GM19239 (cell line): ENCODE measurements around the gene PSKH1.

ENCODE experiments used
- DNase-seq: peaks from one replicate; pipeline ENCODE4 v3.0.0; 2011; ENCODE audit warnings: low spot score; ENCODE audit not compliant: insufficient read length
- FAIRE-seq: peaks from 2 replicates; lab custom pipeline; 2011; peaks lifted over from hg19 to GRCh38; lab: Jason Lieb, UNC

PSKH1 gene

DNA sequence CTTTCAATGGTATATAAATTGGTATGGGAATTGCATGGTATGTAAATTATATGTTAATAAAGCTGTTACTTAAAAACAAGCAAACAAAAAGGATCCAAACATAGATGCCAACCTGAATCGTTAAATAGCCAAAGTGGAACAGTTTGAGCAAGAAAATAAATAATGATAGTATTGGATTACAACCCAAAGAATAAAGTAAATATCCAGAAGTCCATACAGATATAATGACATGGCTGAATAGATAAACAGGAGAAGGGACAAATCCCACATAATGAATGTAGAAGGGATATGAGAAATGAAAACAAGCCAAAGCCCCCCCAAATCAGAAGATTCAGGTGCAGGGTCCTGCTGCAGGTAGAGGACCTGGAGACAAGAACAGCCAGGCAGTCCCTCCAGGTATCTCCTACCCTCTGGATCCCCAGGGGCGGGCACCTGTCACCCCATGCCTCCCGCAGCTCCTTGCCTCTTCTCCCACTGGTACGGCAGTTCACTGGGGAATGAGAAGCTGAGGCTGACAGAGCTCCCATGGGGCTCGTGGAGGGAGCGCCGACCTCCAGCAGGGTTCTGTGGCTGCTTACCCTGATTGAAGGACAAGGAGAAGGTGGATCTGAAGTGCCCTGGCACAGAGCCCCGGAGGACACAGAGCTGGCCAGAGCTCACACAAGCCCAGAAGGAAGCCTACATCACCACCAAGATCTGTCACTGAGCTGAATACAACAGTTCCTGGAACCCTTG is 60.8 kb downstream of the PSKH1 start:
- FAIRE-seq (no peak), DNase-seq (no peak)

- FAIRE-seq (no peak), DNase-seq (no peak)
Observed at GRCh38 chr16:67954421-67955196, 61.6 kb downstream of the PSKH1 start.

DNA sequence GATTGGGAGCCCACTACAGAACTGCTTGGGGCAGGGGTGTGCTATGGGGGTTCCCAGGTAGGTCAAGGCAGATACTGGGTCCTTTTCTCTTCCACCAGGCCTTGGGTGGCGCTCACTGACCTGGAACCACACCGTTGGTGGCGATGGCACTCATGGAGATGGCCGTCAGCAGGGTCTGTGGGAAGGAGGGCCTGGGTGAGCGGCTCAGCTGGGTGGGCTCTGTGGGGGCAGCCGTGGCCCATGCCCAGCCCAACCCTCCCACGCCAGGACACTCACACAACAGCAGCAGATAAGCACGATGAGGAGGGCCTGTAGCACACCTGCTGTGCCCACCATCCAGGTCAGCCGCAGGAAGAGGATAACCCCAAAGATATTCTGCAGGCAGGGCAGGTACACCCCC is 64.6 kb downstream of the PSKH1 start:
- FAIRE-seq (no peak), DNase-seq (no peak)

- no peak for FAIRE-seq
- DNase-seq: no peak
Observed at GRCh38 chr16:67959536-67960329, 66.7 kb downstream of the PSKH1 start.

DNA sequence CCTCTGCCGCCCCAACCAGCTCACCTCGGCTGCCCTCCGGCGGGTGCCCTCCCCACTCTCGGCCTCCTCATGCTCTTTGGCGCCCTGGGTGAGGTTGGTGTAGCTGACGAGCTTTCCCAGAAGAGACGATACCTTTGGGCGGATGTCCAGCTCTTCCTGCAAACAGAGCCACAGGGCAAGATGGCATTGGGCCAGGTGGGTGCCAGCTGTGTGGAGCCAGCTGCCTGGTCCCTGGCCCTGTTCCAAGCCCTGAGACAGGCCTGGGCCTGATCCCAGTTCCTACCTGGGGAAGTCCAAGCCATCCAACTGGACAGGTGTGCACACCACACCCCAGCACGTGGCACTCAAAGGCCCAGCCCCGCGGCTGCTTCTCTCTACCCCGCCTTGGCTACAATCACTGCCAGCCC is 68.5 kb downstream of the PSKH1 start:
- FAIRE-seq (no peak), DNase-seq (no peak)

- DNase-seq: no peak
- FAIRE-seq: no peak
Observed at GRCh38 chr16:67962135-67962534, 69.1 kb downstream of the PSKH1 start.

DNA sequence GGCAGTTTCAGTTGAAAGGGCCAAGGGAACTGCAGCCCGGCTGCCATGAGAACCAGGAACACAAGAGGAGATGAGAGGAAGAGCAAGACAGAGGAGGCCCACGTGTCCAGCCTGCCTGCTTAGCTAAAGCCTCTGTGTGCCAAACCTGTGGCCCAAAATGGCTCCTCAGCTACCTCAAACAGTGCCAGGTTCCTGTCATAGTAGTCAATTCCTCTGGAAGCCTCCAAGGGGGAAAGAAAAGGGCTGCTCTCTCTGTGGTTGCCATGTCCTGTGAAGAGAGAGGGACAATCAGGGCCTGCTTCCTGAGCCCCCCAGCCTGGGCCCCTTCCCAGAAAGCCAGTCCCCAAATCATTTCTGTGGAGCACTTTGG is 70.2 kb downstream of the PSKH1 start:
- DNase-seq (no peak), FAIRE-seq (no peak)

- no peak for DNase-seq
- FAIRE-seq: no peak
Observed at GRCh38 chr16:67963662-67964321, 70.7 kb downstream of the PSKH1 start.

DNA sequence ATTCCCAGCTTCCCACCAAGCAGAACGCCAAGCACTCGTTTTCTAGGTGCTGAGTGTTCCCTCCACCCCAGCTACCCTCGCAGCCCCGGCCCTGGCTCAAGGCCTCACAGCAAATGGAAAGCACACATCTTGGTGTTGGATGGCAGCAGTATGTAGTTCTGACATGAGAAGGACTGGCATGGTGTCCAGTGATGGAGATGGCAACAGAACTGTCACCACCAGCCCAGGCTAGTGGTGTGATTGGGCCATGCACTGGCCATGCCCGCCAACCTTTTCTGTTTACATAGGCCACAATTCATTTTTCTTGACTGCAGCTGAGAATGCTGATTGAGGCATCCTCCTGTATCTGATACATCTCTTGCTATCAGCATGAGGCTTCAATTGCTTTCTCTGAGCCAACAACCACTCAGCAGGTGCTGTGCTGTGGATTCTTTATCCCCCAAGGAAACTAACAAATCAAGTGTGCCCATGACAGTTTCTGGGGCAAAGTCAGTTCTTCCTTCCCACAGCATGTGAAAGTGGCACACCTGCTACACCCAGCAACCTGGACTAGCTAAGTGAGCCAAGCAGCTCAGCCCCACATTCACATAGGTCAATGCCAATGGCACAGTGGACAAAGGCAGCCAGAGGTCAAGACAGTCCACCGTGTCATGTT is 71.5 kb downstream of the PSKH1 start:
- DNase-seq: no peak
- no peak for FAIRE-seq

GRCh38 chr16:67965668-67966548 is 72.9 kb downstream of the PSKH1 start:
- FAIRE-seq (no peak), DNase-seq (no peak)

DNA sequence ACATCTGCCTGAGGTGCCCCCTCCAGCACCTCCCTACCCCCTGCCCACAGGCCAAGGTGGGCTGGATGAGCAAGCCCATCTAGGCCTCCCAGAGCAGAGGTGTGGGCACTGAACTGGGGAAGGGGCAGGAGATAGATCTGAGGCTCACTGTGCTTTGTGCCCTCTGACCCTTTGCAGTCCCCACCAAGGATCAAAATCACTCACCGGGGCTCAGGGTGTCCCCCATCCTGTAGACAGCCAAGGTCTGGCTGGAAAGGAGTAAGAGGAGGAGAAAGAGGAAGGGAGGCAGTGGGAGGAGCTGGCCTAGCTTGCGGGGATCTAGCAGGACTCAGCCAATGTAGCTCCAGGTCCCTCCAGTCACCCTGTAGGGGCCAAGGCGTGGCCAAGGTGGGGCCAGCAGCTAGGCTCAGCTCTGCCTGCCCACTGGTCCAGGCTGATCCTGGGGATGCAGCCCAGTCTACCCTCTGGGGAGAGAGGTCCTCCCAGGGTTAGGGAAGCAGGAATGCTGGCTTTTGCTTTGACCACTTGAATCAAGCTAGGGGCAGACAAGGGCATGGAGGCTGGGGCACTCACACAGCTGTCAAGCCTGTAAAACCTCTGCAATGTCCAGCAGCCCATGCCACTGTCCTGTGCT is 73.6 kb downstream of the PSKH1 start:
- FAIRE-seq: no peak

GRCh38 chr16:67967183-67967957 is 74.3 kb downstream of the PSKH1 start:
- FAIRE-seq (peak; percentile 72), DNase-seq (no peak)

More for the DNA sequence above, 73.6 kb downstream of the PSKH1 start:
- no peak for DNase-seq

- peak; percentile 56 for DNase-seq
- peak; percentile 31 for FAIRE-seq
Observed at GRCh38 chr16:67967958-67968399, 74.9 kb downstream of the PSKH1 start.

DNA sequence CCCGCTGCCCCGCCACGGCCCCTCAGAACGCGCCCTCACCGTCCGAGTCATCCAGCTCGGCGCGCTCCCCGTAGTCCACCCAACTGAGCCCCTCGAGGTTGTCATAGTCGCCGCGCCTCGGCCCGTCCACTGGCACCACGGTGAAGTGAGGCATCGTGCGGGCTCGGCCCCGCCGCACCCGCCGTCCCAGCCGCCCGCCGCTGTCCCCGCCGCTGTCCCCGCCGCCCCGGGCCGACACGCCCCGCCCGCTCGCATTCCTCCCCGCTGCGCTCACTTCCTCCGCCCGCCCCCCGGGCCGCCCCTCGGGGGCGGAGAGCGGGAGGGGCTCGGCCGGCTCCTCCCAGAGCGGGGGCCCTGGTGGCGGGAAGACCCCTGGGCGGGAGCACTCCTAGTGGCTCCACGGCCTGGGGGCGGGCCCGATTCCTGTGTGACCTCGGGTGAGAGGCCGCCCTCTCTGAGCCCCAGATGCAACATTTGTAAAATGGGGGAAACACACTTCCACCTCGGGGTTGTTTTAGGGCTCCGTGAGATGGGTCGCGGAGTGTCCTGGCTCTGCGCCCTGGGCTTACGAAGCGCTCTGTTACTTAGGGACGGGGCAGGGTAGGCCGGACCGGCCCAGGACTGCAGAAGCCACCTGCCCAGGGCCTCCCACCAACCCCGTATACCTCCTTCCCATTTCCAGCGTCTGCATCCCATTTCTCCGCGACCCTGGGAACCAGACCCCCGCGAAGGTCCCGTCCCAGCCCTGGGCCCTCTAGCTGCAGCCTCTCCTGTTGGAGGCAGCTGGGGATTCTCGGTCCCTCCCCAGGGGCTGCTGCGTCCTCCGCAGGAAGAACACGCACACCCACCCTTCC is 75.6 kb downstream of the PSKH1 start, which contains the start of gene SLC12A4:
SLC12A4 (minus strand) TSS at position 238 of the 854 bp plus-strand sequence; CDS start at position 154, 84 bp downstream.
- peak; percentile 82 for FAIRE-seq
- peak; percentile 94 for DNase-seq

GRCh38 chr16:67969254-67970039 is 76.4 kb downstream of the PSKH1 start:
- no peak for DNase-seq
- no peak for FAIRE-seq

GRCh38 chr16:67971111-67971510 is 78.1 kb downstream of the PSKH1 start:
- DNase-seq (no peak), FAIRE-seq (no peak)
